Panc1 (cell line): Measurements from ENCODE around the gene B4GAT1. TPM values are rescaled to one million over a fixed set of nuclear protein-coding genes. Genes with fewer than 3 reads are reported as not detected.

Experiments used
- ATAC-seq: fragments of 200-7000 bp; cut with Tn5 transposase; 2 replicates; pipeline ENCODE4 v1.9.1; 2020; ENCODE audit warnings: mild to moderate bottlenecking, moderate library complexity
- BruUV-seq: library from RNA; stranded (reverse); fragments of 400-500 nt; replicated peaks from 2 replicates; lab custom pipeline; 2021; lab: Mats Ljungman, UMichigan
- CTCF ChIA-PET: fragments of 300-600 bp; sonication (Branson Sonifier 250); formaldehyde crosslinking; loops from one replicate; lab custom pipeline; 2022; ENCODE audit warnings: antibody characterized with exemption; lab: Charles Lee
- POLR2A ChIA-PET: fragments of 300-600 bp; sonication (Branson Sonifier 250); formaldehyde crosslinking; loops from one replicate; lab custom pipeline; 2022; ENCODE audit warnings: antibody characterized with exemption; lab: Charles Lee
- DNase-seq: peaks from one replicate; pipeline ENCODE4 v3.0.0-alpha.2; 2010; ENCODE audit warnings: low read depth, low spot score
- H3K27ac ChIP-seq: 2 replicates; pipeline ENCODE4 v1.5.1; 2011; ENCODE audit warnings: mild to moderate bottlenecking, low read length, inconsistent platforms
- H3K27me3 ChIP-seq: fragments of 200-500 bp; sonication (Bioruptor generic); 2 replicates; pipeline ENCODE4 v1.6.0; 2014; ENCODE audit warnings: low read length, inconsistent platforms; ENCODE audit not compliant: control insufficient read depth, insufficient read depth
- H3K36me3 ChIP-seq: fragments of 200-500 bp; sonication (Bioruptor generic); 2 replicates; pipeline ENCODE4 v1.5.1; 2014; ENCODE audit warnings: inconsistent platforms, mild to moderate bottlenecking, low read length, moderate library complexity; ENCODE audit not compliant: control insufficient read depth, insufficient read depth
- H3K4me1 ChIP-seq: 2 replicates; pipeline ENCODE4 v1.5.1; 2011; ENCODE audit warnings: inconsistent platforms, mild to moderate bottlenecking, low read length, moderate library complexity; ENCODE audit not compliant: control insufficient read depth, insufficient read depth
- H3K4me3 ChIP-seq, 2 experiments: 2 replicates each; pipeline ENCODE4 v1.5.1; 2011 to 2012; ENCODE audit warnings: low read depth in 2 of 2, low read length in 2 of 2, mild to moderate bottlenecking in 2 of 2, inconsistent platforms in 1 of 2, moderate library complexity in 1 of 2
- H3K9me3 ChIP-seq: fragments of 200-500 bp; sonication (Bioruptor generic); 2 replicates; pipeline ENCODE4 v1.5.1; 2014; ENCODE audit warnings: low read depth, mild to moderate bottlenecking, inconsistent platforms, low read length, moderate library complexity; ENCODE audit not compliant: control insufficient read depth, insufficient read depth
- CTCF ChIP-seq: fragments of 450-650 bp; IDR thresholded peaks from 2 replicates; pipeline ENCODE4 v1.5.1; 2017; ENCODE audit warnings: mild to moderate bottlenecking
- POLR2AphosphoS5 ChIP-seq: IDR thresholded peaks from 2 replicates; pipeline ENCODE4 v1.6.1; 2012; ENCODE audit warnings: mild to moderate bottlenecking, low read depth, low read length, moderate library complexity
- REST ChIP-seq, 2 experiments: IDR thresholded peaks; 2 replicates each; pipeline ENCODE4 v1.6.1; 2011 to 2012; ENCODE audit warnings: low read depth in 2 of 2, control low read depth in 1 of 2, low read length in 1 of 2, mild to moderate bottlenecking in 1 of 2, moderate library complexity in 1 of 2; ENCODE audit not compliant: insufficient read depth in 1 of 2
- SIN3A ChIP-seq: IDR thresholded peaks from 2 replicates; pipeline ENCODE4 v1.6.1; 2012; ENCODE audit warnings: low read depth, mild to moderate bottlenecking, low read length, moderate library complexity, borderline replicate concordance; ENCODE audit not compliant: insufficient read depth
- TCF7L2 ChIP-seq: IDR thresholded peaks from 2 replicates; pipeline ENCODE4 v1.6.1; 2011; ENCODE audit warnings: mild to moderate bottlenecking, low read depth, low read length, inconsistent platforms
- in situ Hi-C: cut with HindIII; loops from 2 replicates; pipeline ENCODE4 v1.10.0; 2016; ENCODE audit warnings: low sequenced_read_pairs, low pct_unique_long_range_greater_than_20kb
- intact Hi-C: fragments of 100-400 bp; cut with micrococcal nuclease; formaldehyde crosslinking; loops from one replicate; pipeline ENCODE4 v1.10.0; 2022; ENCODE audit not compliant: unreplicated experiment
- total RNA-seq: library from RNA; stranded (reverse); gene quantifications from one replicate; pipeline ENCODE4 v1.2.1, GENCODE V29; 2021; ENCODE audit not compliant: unreplicated experiment

B4GAT1 gene
- total RNA-seq, 1 experiment from 2014 or later = 29.3 TPM

GRCh38 chr11:66313321-66314185, 33.9 kb downstream of the B4GAT1 start:
- ChIA-PET CTCF (interaction anchor here (0.5 to 2.1 kb wide), 7 partner anchors 15 to 178 kb away, joined by 3 to 15 read pairs (median 3); no protein-coding TSS in a partner anchor), POLR2A (interaction anchor here (1.0 kb wide), 1 partner anchor 52 kb away, joined by 3 read pairs; no protein-coding TSS in a partner anchor)
- no peaks in the 10 kb centered on the region for H3K36me3 ChIP-seq
- no peak for DNase-seq
- intact Hi-C loops (loop anchor here (2.0 kb wide), 1 partner anchor 15 kb away; no protein-coding TSS in a partner anchor), in situ Hi-C loops (no loop called here)
- H3K27me3 ChIP-seq = no peaks in the 10 kb centered on the region
- peaks cover 10% of the 10 kb centered on the region for H3K4me1 ChIP-seq
- peak overlapping the region; percentile 56 for H3K27ac ChIP-seq
- BruUV-seq = no TSS peak
- TF ChIP-seq TCF7L2 (no peak), SIN3A (no peak), REST (IDR thresholded peaks at IDR 0.05; ENCODE audit: insufficient read depth in 1 of 2, low read depth in 2 of 2, low read length in 1 of 2) (no peak), CTCF (no peak; the same call in 1 of the 2 replicates), POLR2AphosphoS5 (no peak)
- peak overlapping the region; percentile 55 to 72 for H3K4me3 ChIP-seq
- H3K9me3 ChIP-seq = no peaks in the 10 kb centered on the region
- no peak for ATAC-seq

GRCh38 chr11:66312549-66313320, 34.7 kb downstream of the B4GAT1 start:
- Histone ChIP-seq H3K36me3 (no peaks in the 10 kb centered on the region), H3K27ac (peak overlapping the region; percentile 86), H3K9me3 (no peaks in the 10 kb centered on the region), H3K27me3 (no peaks in the 10 kb centered on the region), H3K4me1 (peaks cover 10% of the 10 kb centered on the region), H3K4me3 (peak overlapping the region; percentile 72 to 83)
- DNase-seq (peak; percentile 64), ATAC-seq (peak; percentile 91)
- no TSS peak for BruUV-seq
- CTCF ChIA-PET = interaction anchor here (0.5 to 2.1 kb wide), 19 partner anchors 9 to 202 kb away, joined by 3 to 17 read pairs (median 3); partner anchors contain the start of genes B4GAT1, DPP3, MRPL11 and RIN1
- peak; percentile 32; the same call in 1 of the 2 replicates for TF ChIP-seq POLR2AphosphoS5
- no peak for TF ChIP-seq SIN3A
- intact Hi-C loops (loop anchor here (2.0 kb wide), 1 partner anchor 16 kb away; no protein-coding TSS in a partner anchor), in situ Hi-C loops (no loop called here)
- POLR2A ChIA-PET = interaction anchor here (0.7 to 1.6 kb wide), 3 partner anchors 23 to 53 kb away, joined by 3 to 6 read pairs (median 4); partner anchors contain the start of gene RIN1
